H1 (cell line): ENCODE measurements around the gene RPS6KB2. TPM values are rescaled to one million over a fixed set of nuclear protein-coding genes. Genes with fewer than 3 reads are reported as not detected.

Experiments used
- CTCF ChIA-PET: fragments of 300-600 bp; sonication (Branson Sonifier 250); formaldehyde crosslinking; loops from one replicate; lab custom pipeline; 2021; ENCODE audit not compliant: partially characterized antibody; lab: Charles Lee
- POLR2A ChIA-PET: fragments of 300-600 bp; sonication (Branson Sonifier 250); formaldehyde crosslinking; loops from one replicate; lab custom pipeline; 2021; ENCODE audit warnings: inconsistent platforms; ENCODE audit not compliant: partially characterized antibody; lab: Charles Lee
- DNase-seq, 2 experiments: peaks; one replicate each; pipeline versions ENCODE4 v3.0.0 to v3.0.0-alpha.2; 2010 to 2022; ENCODE audit warnings: low spot score in 2 of 2, low read depth in 1 of 2, mixed read lengths in 1 of 2
- FAIRE-seq: peaks from 2 replicates; lab custom pipeline; 2011; peaks lifted over from hg19 to GRCh38; lab: Jason Lieb, UNC
- H2AFZ ChIP-seq: 2 replicates; pipeline ENCODE4 v1.8.1; 2012; ENCODE audit warnings: low read length, inconsistent platforms
- H2AK5ac ChIP-seq: 2 replicates; pipeline ENCODE4 v1.6.1; 2013; ENCODE audit warnings: low read depth, low read length
- H2BK120ac ChIP-seq: replicated peaks from 2 replicates; pipeline ENCODE3; 2013; ENCODE audit warnings: low read depth, low read length, inconsistent platforms
- H2BK12ac ChIP-seq: 2 replicates; pipeline ENCODE4 v1.6.1; 2013; ENCODE audit warnings: low read depth, low read length
- H2BK15ac ChIP-seq: 2 replicates; pipeline ENCODE4 v1.6.1; 2013; ENCODE audit warnings: low read length
- H2BK20ac ChIP-seq: 2 replicates; pipeline ENCODE4 v1.6.1; 2013; ENCODE audit warnings: low read length
- H2BK5ac ChIP-seq: 2 replicates; pipeline ENCODE4 v1.6.1; 2013; ENCODE audit warnings: low read depth, low read length
- H3K14ac ChIP-seq: 2 replicates; pipeline ENCODE4 v1.6.1; 2013; ENCODE audit warnings: inconsistent platforms; ENCODE audit not compliant: insufficient read length
- H3K18ac ChIP-seq: 2 replicates; pipeline ENCODE4 v1.6.1; 2013; ENCODE audit warnings: low read length; ENCODE audit errors: extremely low read depth
- H3K23ac ChIP-seq: 2 replicates; pipeline ENCODE4 v1.6.1; 2013; ENCODE audit warnings: inconsistent platforms; ENCODE audit not compliant: insufficient read length
- H3K23me2 ChIP-seq: 2 replicates; pipeline ENCODE4 v1.6.1; 2013; ENCODE audit warnings: low read depth, low read length
- H3K27ac ChIP-seq: 2 replicates; pipeline ENCODE4 v1.6.1; 2011; ENCODE audit warnings: low read depth, low read length, inconsistent platforms
- H3K27me3 ChIP-seq, 4 experiments: replicated peaks in 1 of 4; 1 replicate in 1 of 4; 2 replicates in 3 of 4; pipeline versions ENCODE4 v1.6.1 to v1.8.1; 2011 to 2013; ENCODE audit warnings: low read length in 3 of 4, mild to moderate bottlenecking in 3 of 4, inconsistent platforms in 2 of 4, mixed read lengths in 2 of 4, moderate library complexity in 1 of 4; ENCODE audit not compliant: control insufficient read depth in 3 of 4, insufficient read depth in 3 of 4; ENCODE audit errors: extremely low read depth in 1 of 4
- H3K36me3 ChIP-seq, 4 experiments: 2 replicates each; pipeline versions ENCODE4 v1.6.1 to v1.8.1; 2011 to 2013; ENCODE audit warnings: mild to moderate bottlenecking in 4 of 4, low read length in 3 of 4, moderate library complexity in 2 of 4, control low read depth in 1 of 4, inconsistent platforms in 1 of 4; ENCODE audit not compliant: insufficient read depth in 4 of 4, control insufficient read depth in 2 of 4
- H3K4ac ChIP-seq: replicated peaks from 2 replicates; pipeline ENCODE3; 2013; ENCODE audit warnings: low read length, low read depth, mixed read lengths, inconsistent platforms; ENCODE audit not compliant: insufficient read length
- H3K4me1 ChIP-seq, 4 experiments: replicated peaks in 1 of 4; 1 replicate in 1 of 4; 2 replicates in 3 of 4; pipeline versions ENCODE4 v1.6.1 to v1.8.1; 2011 to 2013; ENCODE audit warnings: low read length in 3 of 4, inconsistent platforms in 2 of 4, mixed read lengths in 1 of 4; ENCODE audit not compliant: insufficient read depth in 4 of 4, control insufficient read depth in 3 of 4
- H3K4me2 ChIP-seq, 2 experiments: 2 replicates each; pipeline versions ENCODE4 v1.6.1 to v1.8.1; 2011 to 2013; ENCODE audit warnings: low read depth in 2 of 2, low read length in 2 of 2, control low read depth in 1 of 2, inconsistent platforms in 1 of 2, mild to moderate bottlenecking in 1 of 2; ENCODE audit not compliant: insufficient read depth in 1 of 2
- H3K4me3 ChIP-seq, 4 experiments: fragments of 200-600, 300-600 bp in 1 of 4; sonication (generic), shearing (Covaris generic), sonication (Bioruptor Twin) in 1 of 4; 2 replicates each; pipeline versions ENCODE4 v1.5.1 to v1.8.1; 2011 to 2016; ENCODE audit warnings: low read length in 4 of 4, low read depth in 3 of 4, control low read depth in 2 of 4, inconsistent platforms in 2 of 4, mild to moderate bottlenecking in 2 of 4, mixed read lengths in 1 of 4, moderate library complexity in 1 of 4; ENCODE audit not compliant: insufficient read depth in 2 of 4; ENCODE audit errors: extremely low read depth in 1 of 4
- H3K56ac ChIP-seq: replicated peaks from 2 replicates; pipeline ENCODE3; 2013; ENCODE audit warnings: low read depth, mild to moderate bottlenecking, mixed read lengths, low read length, inconsistent platforms; ENCODE audit not compliant: insufficient read length
- H3K79me1 ChIP-seq: 2 replicates; pipeline ENCODE4 v1.6.1; 2013; ENCODE audit warnings: low read depth, low read length, control low read depth
- H3K79me2 ChIP-seq, 2 experiments: 2 replicates each; pipeline versions ENCODE4 v1.6.1 to v1.8.1; 2012 to 2013; ENCODE audit warnings: low read length in 2 of 2, mild to moderate bottlenecking in 2 of 2, inconsistent platforms in 1 of 2; ENCODE audit not compliant: insufficient read depth in 2 of 2, control insufficient read depth in 1 of 2
- H3K9ac ChIP-seq, 4 experiments: replicated peaks in 1 of 4; 1 replicate in 1 of 4; 2 replicates in 3 of 4; pipeline versions ENCODE4 v1.6.1 to v1.8.1; 2011 to 2013; ENCODE audit warnings: low read depth in 3 of 4, low read length in 3 of 4, control low read depth in 2 of 4, mild to moderate bottlenecking in 2 of 4, moderate library complexity in 2 of 4, inconsistent platforms in 1 of 4; ENCODE audit errors: extremely low read depth in 1 of 4
- H3K9me3 ChIP-seq, 2 experiments: 2 replicates each; pipeline versions ENCODE4 v1.6.1 to v1.8.1; 2012 to 2013; ENCODE audit warnings: mild to moderate bottlenecking in 2 of 2, moderate library complexity in 2 of 2, control low read depth in 1 of 2, inconsistent platforms in 1 of 2, low read depth in 1 of 2, low read length in 1 of 2, mixed read lengths in 1 of 2; ENCODE audit not compliant: insufficient read depth in 2 of 2
- H4K20me1 ChIP-seq, 2 experiments: replicated peaks in 1 of 2; 2 replicates each; pipeline versions ENCODE3 to v1.8.1; 2011 to 2013; ENCODE audit warnings: inconsistent platforms in 2 of 2, low read length in 2 of 2, mild to moderate bottlenecking in 1 of 2; ENCODE audit not compliant: insufficient read depth in 2 of 2, control insufficient read depth in 1 of 2
- H4K5ac ChIP-seq: 2 replicates; pipeline ENCODE4 v1.6.1; 2013; ENCODE audit warnings: low read length, low read depth, mixed read lengths, inconsistent platforms; ENCODE audit not compliant: insufficient read length
- H4K8ac ChIP-seq: 2 replicates; pipeline ENCODE4 v1.8.0; 2013; ENCODE audit warnings: mild to moderate bottlenecking, moderate library complexity, low read length, inconsistent platforms; ENCODE audit not compliant: insufficient read depth; ENCODE audit errors: extremely low read depth
- H4K91ac ChIP-seq: replicated peaks from 2 replicates; pipeline ENCODE3; 2013; ENCODE audit warnings: low read length, mixed read lengths, inconsistent platforms; ENCODE audit not compliant: insufficient read length
- ASH2L ChIP-seq: fragments of 200-600, 300-600 bp; sonication (generic); IDR thresholded peaks from one replicate; pipeline ENCODE4 v1.7.1; 2017; ENCODE audit warnings: low read length
- ATF2 ChIP-seq: IDR thresholded peaks from 2 replicates; pipeline ENCODE4 v1.6.1; 2012; ENCODE audit warnings: low read length, inconsistent platforms
- BCL11A ChIP-seq, 2 experiments: IDR thresholded peaks; one replicate each; pipeline ENCODE4 v1.6.1; 2011; ENCODE audit warnings: low read depth in 2 of 2, low read length in 2 of 2, mild to moderate bottlenecking in 2 of 2
- CTCF ChIP-seq, 3 experiments: IDR thresholded peaks; 1 replicate in 2 of 3; 2 replicates in 1 of 3; pipeline versions ENCODE4 v1.5.1 to v1.6.1; 2011; ENCODE audit warnings: low read length in 3 of 3, mild to moderate bottlenecking in 3 of 3, inconsistent platforms in 2 of 3, low read depth in 1 of 3, moderate library complexity in 1 of 3; ENCODE audit not compliant: insufficient read depth in 1 of 3; ENCODE audit errors: control extremely low read depth in 1 of 3
- KDM5A ChIP-seq: fragments of 200-600 bp; IDR thresholded peaks from 2 replicates; pipeline ENCODE4 v1.7.1; 2012; ENCODE audit warnings: mild to moderate bottlenecking, low read length, inconsistent platforms, mixed read lengths
- PHF8 ChIP-seq: fragments of 200-600 bp; sonication (generic); conservative IDR thresholded peaks from 2 replicates; pipeline ENCODE4 v1.7.1; 2012; ENCODE audit warnings: low read depth, mild to moderate bottlenecking, inconsistent platforms, low read length, moderate library complexity
- POU5F1 ChIP-seq: IDR thresholded peaks from 2 replicates; pipeline ENCODE4 v1.6.1; 2011; ENCODE audit warnings: low read depth, mild to moderate bottlenecking, low read length, moderate library complexity
- SIX5 ChIP-seq: IDR thresholded peaks from 2 replicates; pipeline ENCODE4 v1.6.1; 2011; ENCODE audit warnings: mild to moderate bottlenecking, low read depth, low read length
- WGBS, 2 experiments: shearing (Covaris generic) in 1 of 2; methylation state at CpG; one replicate each; pipeline versions ENCODE4 v1.1.6 to v1.1.7; 2013 to 2015; ENCODE audit warnings: low lambda C conversion rate in 2 of 2, mixed read lengths in 2 of 2, inconsistent platforms in 1 of 2, low coverage in 1 of 2, missing lambda C conversion rate in 1 of 2; ENCODE audit not compliant: insufficient replicate concordance in 2 of 2, insufficient coverage in 1 of 2, insufficient read length in 1 of 2; ENCODE audit errors: extremely low coverage in 1 of 2, missing lambda C conversion rate in 1 of 2; 5-methylcytosine and 5-hydroxymethylcytosine counted together
- polyA plus RNA-seq, 7 experiments: library from polyadenylated mRNA; depleted of rRNA in 3 of 7; stranded (reverse) in 5 of 7; unstranded in 2 of 7; fragments of >200 nt in 5 of 7; fragments of 200-250 nt in 2 of 7; gene quantifications; 1 replicate in 5 of 7; 2 replicates in 1 of 7; 4 replicates in 1 of 7; pipeline versions ENCODE4 v1.2.1 to v1.2.3, GENCODE V29; 2011 to 2013; ENCODE audit warnings: missing spikeins in 2 of 7, mixed read lengths in 2 of 7
- total RNA-seq: library from RNA; stranded (reverse); fragmentation: NEBNext Ultra II Directional; extraction: Animal tissue kit (Norgen Biotek cat#: 25700); gene quantifications from 2 replicates; pipeline ENCODE4 v1.2.1, GENCODE V29; 2021

RPS6KB2 gene
- total and polyA plus RNA-seq, 2 of the 8 experiments (the other 6 are each of a cell fraction or from before 2014, with no cell fraction given), result 41.0 to 47.1 TPM

GRCh38 chr11:67405688-67406339, 22.5 kb upstream of the RPS6KB2 start:
- ChIA-PET POLR2A (interaction anchor here (1.2 to 1.6 kb wide), 4 partner anchors 9 to 35 kb away, joined by 3 to 4 read pairs (median 4); no protein-coding TSS in a partner anchor), CTCF (interaction anchor here (0.7 to 1.3 kb wide), 3 partner anchors 8 to 63 kb away, joined by 3 read pairs; no protein-coding TSS in a partner anchor)

More at GRCh38 chr11:67405688-67406339, 22.5 kb upstream of the RPS6KB2 start:
- no peak overlapping the region for H3K4me3 ChIP-seq
- H3K56ac ChIP-seq, result no peak overlapping the region
- H3K9me3 ChIP-seq, result no peaks in the 10 kb centered on the region
- WGBS, 2 experiments, result 91% methylated on average over 9 of the region's 9 CpGs; no CpG with 5 or more reads in 1 of the 2 experiments
- no peak for DNase-seq
- no peak overlapping the region for H3K23ac ChIP-seq
- no peak overlapping the region for H3K9ac ChIP-seq
- no peak for TF ChIP-seq PHF8
- TF ChIP-seq BCL11A (IDR thresholded peaks at IDR 0.05; ENCODE audit: low read depth in 2 of 2, low read length in 2 of 2), result no peak
- no peak for TF ChIP-seq ATF2
- TF ChIP-seq ASH2L, result no peak
- TF ChIP-seq POU5F1, result no peak
- no peak for TF ChIP-seq CTCF (IDR thresholded peaks at IDR 0.05; ENCODE audit: control extremely low read depth in 1 of 3, insufficient read depth in 1 of 3, low read depth in 1 of 3, low read length in 3 of 3)
- TF ChIP-seq SIX5, result no peak
- TF ChIP-seq KDM5A, result no peak
- peak overlapping the region; percentile 41; the same call in 1 of the 2 replicates for H4K8ac ChIP-seq
- no peak overlapping the region; the same call in 1 of the 2 replicates for H2BK12ac ChIP-seq
- no peak overlapping the region for H2AFZ ChIP-seq
- H4K20me1 ChIP-seq, result peaks cover 0 to 3% of the 10 kb centered on the region in 2 experiments
- peaks cover 0 to 3% of the 10 kb centered on the region in 2 experiments; a peak in 2 of 4 replicates for H3K79me2 ChIP-seq
- H3K4me1 ChIP-seq, result peaks cover 0 to 13% (median 9%) of the 10 kb centered on the region in 4 experiments; a peak in 5 of 7 replicates
- no peak overlapping the region for H2BK5ac ChIP-seq
- H3K27ac ChIP-seq, result no peak overlapping the region
- no peak for FAIRE-seq
- no peak overlapping the region for H2BK120ac ChIP-seq
- peaks cover 1% of the 10 kb centered on the region; the same call in 1 of the 2 replicates for H3K79me1 ChIP-seq
- no peak overlapping the region for H4K5ac ChIP-seq
- H3K18ac ChIP-seq, result no peak overlapping the region
- H3K27me3 ChIP-seq, result no peaks in the 10 kb centered on the region; a peak in 1 of 7 replicates
- H2AK5ac ChIP-seq, result no peak overlapping the region
- no peak overlapping the region for H2BK15ac ChIP-seq
- H3K4me2 ChIP-seq, result no peak overlapping the region
- no peak overlapping the region for H4K91ac ChIP-seq
- no peak overlapping the region for H3K4ac ChIP-seq
- H3K36me3 ChIP-seq, result no peaks in the 10 kb centered on the region
- no peak overlapping the region for H2BK20ac ChIP-seq
- H3K14ac ChIP-seq, result no peak overlapping the region
- H3K23me2 ChIP-seq, result peaks cover 4% of the 10 kb centered on the region; the same call in 1 of the 2 replicates
